ENCODE measurements around the gene NLRP2B. TPM values are rescaled to one million over a fixed set of nuclear protein-coding genes. Genes with fewer than 3 reads are reported as not detected.
"Not testable (repeated sequence)": the region's sequence is repeated elsewhere in the genome, so short reads cannot be mapped to it uniquely, and the experiment has no call there.

NLRP2B gene
- not detected for polyA plus RNA-seq (2012; ENCODE audit: low read depth, missing spikeins)

GRCh38 chrX:57680160-57680559, at the start of gene NLRP2B:
NLRP2B (minus strand) TSS chrX:57680260.
- DNase-seq (ENCODE audit: insufficient read length, low spot score) (no peak), FAIRE-seq (no peak)
- TF ChIP-seq POLR2AphosphoS5 (IDR thresholded peaks at IDR 0.05; ENCODE audit: low read depth, low read length) (no peak), TAF1 (IDR thresholded peaks at IDR 0.05; ENCODE audit: low read depth, low read length) (no peak), POLR2A (IDR thresholded peaks at IDR 0.05; ENCODE audit: low read depth, low read length) (no peak), PAX5 (IDR thresholded peaks at IDR 0.05; ENCODE audit: insufficient read depth, low read length, severe bottlenecking) (no peak), SPI1 (IDR thresholded peaks at IDR 0.05; ENCODE audit: low read depth, low read length) (no peak), POU2F2 (IDR thresholded peaks at IDR 0.05; ENCODE audit: low read depth, low read length) (no peak)

DNA sequence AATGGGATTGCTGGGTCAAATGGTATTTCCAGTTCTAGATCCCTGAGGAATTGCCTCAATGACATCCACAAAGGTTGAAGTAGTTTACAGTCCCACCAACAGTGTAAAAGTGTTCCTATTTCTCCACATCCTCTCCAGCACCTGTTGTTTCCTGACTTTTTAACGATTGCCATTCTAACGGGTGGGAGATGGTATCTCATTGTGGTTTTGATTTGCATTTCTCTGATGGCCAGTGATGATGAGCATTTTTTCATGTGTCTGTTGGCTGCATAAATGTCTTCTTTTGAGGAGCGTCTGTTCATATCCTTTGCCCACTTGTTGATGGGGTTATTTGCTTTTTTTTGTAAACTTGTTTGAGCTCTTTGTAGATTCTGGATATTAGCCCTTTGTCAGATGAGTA, 45.9 kb upstream of the NLRP2B start:
- FAIRE-seq; DNase-seq (ENCODE audit: insufficient read length, low spot score): not testable (repeated sequence)

DNA sequence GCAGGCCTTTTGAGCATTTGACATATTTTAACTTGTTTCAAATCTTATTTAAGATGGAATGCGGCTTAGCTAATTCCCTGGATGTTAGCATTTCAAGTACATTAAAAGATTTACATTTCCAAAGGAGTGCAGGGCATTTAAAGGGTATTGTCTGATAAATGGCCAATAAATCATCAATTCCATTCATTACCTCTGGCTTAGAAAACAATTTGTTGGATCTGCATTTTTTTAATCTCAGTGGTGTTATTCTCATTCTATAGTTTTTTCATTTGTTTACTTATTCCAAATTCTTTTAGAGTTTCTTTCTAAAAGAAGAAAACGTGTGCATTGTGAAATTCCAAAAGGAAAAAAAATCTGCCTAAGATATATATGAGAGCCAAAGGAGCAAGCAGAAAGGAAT, 1.3 kb upstream of the NLRP2B start:
- DNase-seq (ENCODE audit: insufficient read length, low spot score) (no peak), FAIRE-seq (no peak)
- TF ChIP-seq POLR2A (IDR thresholded peaks at IDR 0.05; ENCODE audit: low read depth, low read length) (no peak), PAX5 (IDR thresholded peaks at IDR 0.05; ENCODE audit: insufficient read depth, low read length, severe bottlenecking) (no peak), POU2F2 (IDR thresholded peaks at IDR 0.05; ENCODE audit: low read depth, low read length) (no peak), SPI1 (IDR thresholded peaks at IDR 0.05; ENCODE audit: low read depth, low read length) (no peak), TAF1 (IDR thresholded peaks at IDR 0.05; ENCODE audit: low read depth, low read length) (no peak), POLR2AphosphoS5 (IDR thresholded peaks at IDR 0.05; ENCODE audit: low read depth, low read length) (no peak)

GRCh38 chrX:57678686-57679428, 1.2 kb downstream of the NLRP2B start:
- FAIRE-seq (no peak), DNase-seq (ENCODE audit: insufficient read length, low spot score) (no peak)
- TF ChIP-seq TAF1 (IDR thresholded peaks at IDR 0.05; ENCODE audit: low read depth, low read length) (no peak), PAX5 (IDR thresholded peaks at IDR 0.05; ENCODE audit: insufficient read depth, low read length, severe bottlenecking) (no peak), POLR2A (IDR thresholded peaks at IDR 0.05; ENCODE audit: low read depth, low read length) (no peak), POU2F2 (IDR thresholded peaks at IDR 0.05; ENCODE audit: low read depth, low read length) (no peak), SPI1 (IDR thresholded peaks at IDR 0.05; ENCODE audit: low read depth, low read length) (no peak), POLR2AphosphoS5 (IDR thresholded peaks at IDR 0.05; ENCODE audit: low read depth, low read length) (no peak)

DNA sequence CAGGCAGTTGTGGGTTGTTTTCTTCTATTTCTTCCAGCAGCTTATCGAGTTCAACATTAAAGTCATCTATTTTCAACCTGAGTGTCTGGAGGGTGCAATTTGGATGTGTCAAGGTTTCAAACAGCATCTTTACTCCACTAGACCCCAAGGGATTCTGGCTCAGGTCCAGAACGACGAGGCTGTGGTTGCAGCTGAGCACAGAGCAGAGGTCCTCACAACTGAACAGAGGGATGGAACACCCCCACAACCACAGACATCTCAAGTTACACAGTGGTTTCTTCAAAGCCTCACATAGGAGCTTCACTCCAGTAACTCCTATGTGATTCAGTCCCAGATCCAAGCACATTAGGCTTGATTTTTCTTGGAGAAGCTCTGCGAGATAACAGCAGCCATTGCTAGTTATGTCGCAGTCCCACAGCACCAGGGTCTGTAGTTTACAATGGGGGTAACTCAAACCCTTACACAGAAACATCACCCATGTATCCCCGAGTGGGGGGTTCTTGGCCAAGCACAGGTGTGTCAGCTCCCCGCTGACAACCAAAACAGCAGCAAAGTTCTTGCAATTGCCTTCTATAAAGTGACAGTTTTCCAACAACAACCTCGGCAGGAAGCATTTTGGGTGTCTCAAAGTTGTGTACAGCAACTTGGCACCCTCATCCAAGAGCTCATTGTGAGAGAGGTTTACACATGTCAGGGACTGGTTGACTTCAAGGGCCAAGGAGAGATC, 2.8 kb downstream of the NLRP2B start:
- TF ChIP-seq PAX5 (IDR thresholded peaks at IDR 0.05; ENCODE audit: insufficient read depth, low read length, severe bottlenecking) (no peak), TAF1 (IDR thresholded peaks at IDR 0.05; ENCODE audit: low read depth, low read length) (no peak), POU2F2 (IDR thresholded peaks at IDR 0.05; ENCODE audit: low read depth, low read length) (no peak), POLR2A (IDR thresholded peaks at IDR 0.05; ENCODE audit: low read depth, low read length) (no peak), POLR2AphosphoS5 (IDR thresholded peaks at IDR 0.05; ENCODE audit: low read depth, low read length) (no peak), SPI1 (IDR thresholded peaks at IDR 0.05; ENCODE audit: low read depth, low read length) (no peak)
- DNase-seq (ENCODE audit: insufficient read length, low spot score) (no peak), FAIRE-seq (no peak)

DNA sequence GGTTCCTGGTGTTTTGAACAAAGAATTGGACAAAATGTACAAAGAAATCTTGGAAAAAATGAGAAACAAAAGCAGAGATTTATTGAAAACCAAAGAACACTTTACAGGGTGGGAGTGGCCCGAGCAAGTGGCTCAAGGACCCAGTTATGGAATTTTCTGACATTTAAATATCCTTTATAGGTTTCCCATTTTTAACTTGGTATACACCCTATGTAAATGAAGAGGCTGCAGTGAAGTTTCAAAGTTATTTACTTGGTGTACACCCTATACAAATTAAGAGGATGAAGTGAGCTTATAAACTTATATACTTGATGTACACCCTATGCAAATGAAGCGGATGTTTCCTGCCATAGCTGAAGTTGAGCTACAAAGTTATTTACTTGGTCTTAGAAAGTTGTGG, 4.7 kb downstream of the NLRP2B start:
- FAIRE-seq (no peak), DNase-seq (ENCODE audit: insufficient read length, low spot score) (no peak)
- no peak for TF ChIP-seq POU2F2 (IDR thresholded peaks at IDR 0.05; ENCODE audit: low read depth, low read length)
- no peak for TF ChIP-seq POLR2AphosphoS5 (IDR thresholded peaks at IDR 0.05; ENCODE audit: low read depth, low read length)
- no peak for TF ChIP-seq PAX5 (IDR thresholded peaks at IDR 0.05; ENCODE audit: insufficient read depth, low read length, severe bottlenecking)

- DNase-seq (ENCODE audit: insufficient read length, low spot score) (no peak), FAIRE-seq (no peak)
- TF ChIP-seq SPI1 (IDR thresholded peaks at IDR 0.05; ENCODE audit: low read depth, low read length) = no peak
- no peak for TF ChIP-seq TAF1 (IDR thresholded peaks at IDR 0.05; ENCODE audit: low read depth, low read length)
- no peak for TF ChIP-seq POLR2A (IDR thresholded peaks at IDR 0.05; ENCODE audit: low read depth, low read length)
- no peak for TF ChIP-seq POLR2AphosphoS5 (IDR thresholded peaks at IDR 0.05; ENCODE audit: low read depth, low read length)
- TF ChIP-seq PAX5 (IDR thresholded peaks at IDR 0.05; ENCODE audit: insufficient read depth, low read length, severe bottlenecking) = no peak
- no peak for TF ChIP-seq POU2F2 (IDR thresholded peaks at IDR 0.05; ENCODE audit: low read depth, low read length)
Observed at GRCh38 chrX:57674861-57675260, 5.2 kb downstream of the NLRP2B start.

DNA sequence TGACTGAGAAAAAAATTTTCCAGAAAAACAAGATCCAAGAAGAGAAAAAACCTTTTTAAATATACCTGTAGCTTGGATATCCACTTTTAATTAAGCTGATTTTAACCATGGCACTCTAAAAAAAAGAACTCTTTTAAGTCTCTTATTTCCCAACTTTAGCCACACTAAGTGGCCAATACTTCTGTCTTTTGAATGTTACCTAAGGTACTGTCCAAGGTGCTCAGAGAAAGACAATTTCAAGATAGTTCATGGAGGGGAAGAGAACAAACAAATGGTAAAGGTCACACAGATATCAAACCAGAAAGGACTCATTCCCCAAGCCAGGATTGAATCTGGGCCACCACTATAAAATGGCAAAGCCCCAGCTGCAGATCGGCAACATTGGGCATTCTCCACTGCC, 10.1 kb downstream of the NLRP2B start:
- no peak for FAIRE-seq
- no peak for DNase-seq (ENCODE audit: insufficient read length, low spot score)
- TF ChIP-seq PAX5 (IDR thresholded peaks at IDR 0.05; ENCODE audit: insufficient read depth, low read length, severe bottlenecking) (no peak), SPI1 (IDR thresholded peaks at IDR 0.05; ENCODE audit: low read depth, low read length) (no peak), TAF1 (IDR thresholded peaks at IDR 0.05; ENCODE audit: low read depth, low read length) (no peak), POU2F2 (IDR thresholded peaks at IDR 0.05; ENCODE audit: low read depth, low read length) (no peak), POLR2A (IDR thresholded peaks at IDR 0.05; ENCODE audit: low read depth, low read length) (no peak), POLR2AphosphoS5 (IDR thresholded peaks at IDR 0.05; ENCODE audit: low read depth, low read length) (no peak)

DNA sequence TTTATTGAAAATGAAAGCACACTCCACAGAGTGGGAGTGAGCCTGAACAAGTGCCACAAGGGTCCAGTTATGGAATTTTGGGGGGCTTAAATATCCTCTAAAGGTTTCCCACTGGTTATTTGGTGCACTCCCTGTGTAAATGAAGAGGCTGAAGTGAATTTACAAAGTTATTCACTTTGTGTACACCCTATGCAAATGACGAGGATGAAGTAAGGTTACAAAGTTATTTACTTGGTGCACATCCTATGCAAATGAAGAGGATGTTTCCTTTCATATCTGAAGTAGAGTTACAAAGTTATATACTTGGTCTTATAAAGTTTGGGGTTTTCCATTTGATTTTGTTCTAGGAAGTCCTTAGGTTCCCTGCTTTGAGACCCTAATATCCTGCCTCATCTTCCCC, 13.1 kb downstream of the NLRP2B start:
- FAIRE-seq (no peak), DNase-seq (ENCODE audit: insufficient read length, low spot score) (no peak)
- no peak for TF ChIP-seq PAX5 (IDR thresholded peaks at IDR 0.05; ENCODE audit: insufficient read depth, low read length, severe bottlenecking)
- no peak for TF ChIP-seq TAF1 (IDR thresholded peaks at IDR 0.05; ENCODE audit: low read depth, low read length)
- no peak for TF ChIP-seq POLR2A (IDR thresholded peaks at IDR 0.05; ENCODE audit: low read depth, low read length)
- TF ChIP-seq POU2F2 (IDR thresholded peaks at IDR 0.05; ENCODE audit: low read depth, low read length) = no peak
- TF ChIP-seq SPI1 (IDR thresholded peaks at IDR 0.05; ENCODE audit: low read depth, low read length) = no peak
- TF ChIP-seq POLR2AphosphoS5 (IDR thresholded peaks at IDR 0.05; ENCODE audit: low read depth, low read length) = no peak
